ENCODE data around the gene ERBB4.

DNA sequence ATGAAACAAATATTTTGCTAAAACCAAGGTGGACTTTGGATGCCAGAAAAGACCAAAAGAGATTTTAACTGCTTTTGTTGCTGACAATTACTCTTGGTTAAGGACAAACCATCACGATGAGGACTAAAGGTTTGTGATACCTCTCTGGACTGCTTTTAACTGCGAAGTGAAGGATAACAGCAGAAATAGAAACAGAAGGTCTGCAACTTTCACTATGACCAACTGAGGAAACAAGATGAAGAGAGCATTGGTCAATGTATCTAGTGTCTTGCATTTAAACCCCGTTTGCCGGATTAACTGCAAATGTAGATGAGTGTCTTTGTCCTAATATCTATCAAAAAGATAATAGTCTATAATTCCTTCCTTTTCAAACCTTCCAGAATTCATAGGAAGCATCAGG is 541.7 kb downstream of the ERBB4 start:
- no peak for TF ChIP-seq POLR2A (IDR thresholded peaks at IDR 0.05; ENCODE audit: control extremely low read depth in 1 of 2, low read depth in 2 of 2, low read length in 2 of 2)
- TF ChIP-seq, protein P1, sequence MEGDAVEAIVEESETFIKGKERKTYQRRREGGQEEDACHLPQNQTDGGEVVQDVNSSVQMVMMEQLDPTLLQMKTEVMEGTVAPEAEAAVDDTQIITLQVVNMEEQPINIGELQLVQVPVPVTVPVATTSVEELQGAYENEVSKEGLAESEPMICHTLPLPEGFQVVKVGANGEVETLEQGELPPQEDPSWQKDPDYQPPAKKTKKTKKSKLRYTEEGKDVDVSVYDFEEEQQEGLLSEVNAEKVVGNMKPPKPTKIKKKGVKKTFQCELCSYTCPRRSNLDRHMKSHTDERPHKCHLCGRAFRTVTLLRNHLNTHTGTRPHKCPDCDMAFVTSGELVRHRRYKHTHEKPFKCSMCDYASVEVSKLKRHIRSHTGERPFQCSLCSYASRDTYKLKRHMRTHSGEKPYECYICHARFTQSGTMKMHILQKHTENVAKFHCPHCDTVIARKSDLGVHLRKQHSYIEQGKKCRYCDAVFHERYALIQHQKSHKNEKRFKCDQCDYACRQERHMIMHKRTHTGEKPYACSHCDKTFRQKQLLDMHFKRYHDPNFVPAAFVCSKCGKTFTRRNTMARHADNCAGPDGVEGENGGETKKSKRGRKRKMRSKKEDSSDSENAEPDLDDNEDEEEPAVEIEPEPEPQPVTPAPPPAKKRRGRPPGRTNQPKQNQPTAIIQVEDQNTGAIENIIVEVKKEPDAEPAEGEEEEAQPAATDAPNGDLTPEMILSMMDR (IDR thresholded peaks at IDR 0.05; ENCODE audit: control extremely low read depth in 1 of 3, insufficient read depth in 1 of 3, low read depth in 1 of 3, low read length in 3 of 3): no peak
- no peak for TF ChIP-seq RAD21 (IDR thresholded peaks at IDR 0.05 in 1 of 2, conservative IDR thresholded peaks at IDR 0.05 in 1 of 2; ENCODE audit: low read depth in 2 of 2, low read length in 2 of 2)
- no peak for TF ChIP-seq SRF (IDR thresholded peaks at IDR 0.05; ENCODE audit: low read depth, low read length)
- TF ChIP-seq, protein P2, sequence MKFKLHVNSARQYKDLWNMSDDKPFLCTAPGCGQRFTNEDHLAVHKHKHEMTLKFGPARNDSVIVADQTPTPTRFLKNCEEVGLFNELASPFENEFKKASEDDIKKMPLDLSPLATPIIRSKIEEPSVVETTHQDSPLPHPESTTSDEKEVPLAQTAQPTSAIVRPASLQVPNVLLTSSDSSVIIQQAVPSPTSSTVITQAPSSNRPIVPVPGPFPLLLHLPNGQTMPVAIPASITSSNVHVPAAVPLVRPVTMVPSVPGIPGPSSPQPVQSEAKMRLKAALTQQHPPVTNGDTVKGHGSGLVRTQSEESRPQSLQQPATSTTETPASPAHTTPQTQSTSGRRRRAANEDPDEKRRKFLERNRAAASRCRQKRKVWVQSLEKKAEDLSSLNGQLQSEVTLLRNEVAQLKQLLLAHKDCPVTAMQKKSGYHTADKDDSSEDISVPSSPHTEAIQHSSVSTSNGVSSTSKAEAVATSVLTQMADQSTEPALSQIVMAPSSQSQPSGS (IDR thresholded peaks at IDR 0.05; ENCODE audit: low read length): no peak
- no peak for TF ChIP-seq POLR2AphosphoS5 (IDR thresholded peaks at IDR 0.05; ENCODE audit: low read depth, low read length)
- no peak for TF ChIP-seq JUN (IDR thresholded peaks at IDR 0.05; ENCODE audit: low read depth, low read length)
- no peak for TF ChIP-seq CREB1 (IDR thresholded peaks at IDR 0.05)
- no peak for TF ChIP-seq EP300 (IDR thresholded peaks at IDR 0.05; ENCODE audit: borderline replicate concordance in 1 of 2, low read depth in 2 of 2, low read length in 2 of 2)
- TF ChIP-seq SP1 (IDR thresholded peaks at IDR 0.05; ENCODE audit: low read depth, low read length): no peak
- no peak for TF ChIP-seq SIN3A (conservative IDR thresholded peaks at IDR 0.05 in 1 of 2, IDR thresholded peaks at IDR 0.05 in 1 of 2; ENCODE audit: low read depth in 1 of 2, low read length in 2 of 2)
- no peak for TF ChIP-seq CEBPB (IDR thresholded peaks at IDR 0.05; ENCODE audit: low read depth, low read length)
- no peak for TF ChIP-seq HDAC6 (IDR thresholded peaks at IDR 0.05; ENCODE audit: low read depth, low read length)
- no peak for TF ChIP-seq KDM1A (IDR thresholded peaks at IDR 0.05; ENCODE audit: borderline replicate concordance, low read length)
